Panc1 (cell line): ENCODE measurements around the gene TFB1M. TPM values are rescaled to one million over a fixed set of nuclear protein-coding genes. Genes with fewer than 3 reads are reported as not detected.

Experiments used
- ATAC-seq: fragments of 200-7000 bp; cut with Tn5 transposase; 2 replicates; pipeline ENCODE4 v1.9.1; 2020; ENCODE audit warnings: mild to moderate bottlenecking, moderate library complexity
- BruUV-seq: library from RNA; stranded (reverse); fragments of 400-500 nt; replicated peaks from 2 replicates; lab custom pipeline; 2021; lab: Mats Ljungman, UMichigan
- CTCF ChIA-PET: fragments of 300-600 bp; sonication (Branson Sonifier 250); formaldehyde crosslinking; loops from one replicate; lab custom pipeline; 2022; ENCODE audit warnings: antibody characterized with exemption; lab: Charles Lee
- POLR2A ChIA-PET: fragments of 300-600 bp; sonication (Branson Sonifier 250); formaldehyde crosslinking; loops from one replicate; lab custom pipeline; 2022; ENCODE audit warnings: antibody characterized with exemption; lab: Charles Lee
- DNase-seq: peaks from one replicate; pipeline ENCODE4 v3.0.0-alpha.2; 2010; ENCODE audit warnings: low read depth, low spot score
- H3K27ac ChIP-seq: 2 replicates; pipeline ENCODE4 v1.5.1; 2011; ENCODE audit warnings: mild to moderate bottlenecking, low read length, inconsistent platforms
- H3K27me3 ChIP-seq: fragments of 200-500 bp; sonication (Bioruptor generic); 2 replicates; pipeline ENCODE4 v1.6.0; 2014; ENCODE audit warnings: low read length, inconsistent platforms; ENCODE audit not compliant: control insufficient read depth, insufficient read depth
- H3K36me3 ChIP-seq: fragments of 200-500 bp; sonication (Bioruptor generic); 2 replicates; pipeline ENCODE4 v1.5.1; 2014; ENCODE audit warnings: inconsistent platforms, mild to moderate bottlenecking, low read length, moderate library complexity; ENCODE audit not compliant: control insufficient read depth, insufficient read depth
- H3K4me1 ChIP-seq: 2 replicates; pipeline ENCODE4 v1.5.1; 2011; ENCODE audit warnings: inconsistent platforms, mild to moderate bottlenecking, low read length, moderate library complexity; ENCODE audit not compliant: control insufficient read depth, insufficient read depth
- H3K4me3 ChIP-seq, 2 experiments: 2 replicates each; pipeline ENCODE4 v1.5.1; 2011 to 2012; ENCODE audit warnings: low read depth in 2 of 2, low read length in 2 of 2, mild to moderate bottlenecking in 2 of 2, inconsistent platforms in 1 of 2, moderate library complexity in 1 of 2
- H3K9me3 ChIP-seq: fragments of 200-500 bp; sonication (Bioruptor generic); 2 replicates; pipeline ENCODE4 v1.5.1; 2014; ENCODE audit warnings: low read depth, mild to moderate bottlenecking, inconsistent platforms, low read length, moderate library complexity; ENCODE audit not compliant: control insufficient read depth, insufficient read depth
- POLR2AphosphoS5 ChIP-seq: IDR thresholded peaks from 2 replicates; pipeline ENCODE4 v1.6.1; 2012; ENCODE audit warnings: mild to moderate bottlenecking, low read depth, low read length, moderate library complexity
- SIN3A ChIP-seq: IDR thresholded peaks from 2 replicates; pipeline ENCODE4 v1.6.1; 2012; ENCODE audit warnings: low read depth, mild to moderate bottlenecking, low read length, moderate library complexity, borderline replicate concordance; ENCODE audit not compliant: insufficient read depth
- TCF7L2 ChIP-seq: IDR thresholded peaks from 2 replicates; pipeline ENCODE4 v1.6.1; 2011; ENCODE audit warnings: mild to moderate bottlenecking, low read depth, low read length, inconsistent platforms
- in situ Hi-C: cut with HindIII; loops from 2 replicates; pipeline ENCODE4 v1.10.0; 2016; ENCODE audit warnings: low sequenced_read_pairs, low pct_unique_long_range_greater_than_20kb
- intact Hi-C: fragments of 100-400 bp; cut with micrococcal nuclease; formaldehyde crosslinking; loops from one replicate; pipeline ENCODE4 v1.10.0; 2022; ENCODE audit not compliant: unreplicated experiment
- total RNA-seq: library from RNA; stranded (reverse); gene quantifications from one replicate; pipeline ENCODE4 v1.2.1, GENCODE V29; 2021; ENCODE audit not compliant: unreplicated experiment
- TF ChIP-seq, protein P1 (sequence below), 2 experiments: IDR thresholded peaks; 2 replicates each; pipeline ENCODE4 v1.6.1; 2011 to 2012; ENCODE audit warnings: low read depth in 2 of 2, control low read depth in 1 of 2, low read length in 1 of 2, mild to moderate bottlenecking in 1 of 2, moderate library complexity in 1 of 2; ENCODE audit not compliant: insufficient read depth in 1 of 2
- TF ChIP-seq, protein P2 (sequence below): fragments of 450-650 bp; IDR thresholded peaks from 2 replicates; pipeline ENCODE4 v1.5.1; 2017; ENCODE audit warnings: mild to moderate bottlenecking

TFB1M gene
- total RNA-seq, 1 experiment from 2014 or later: 32.0 TPM

DNA sequence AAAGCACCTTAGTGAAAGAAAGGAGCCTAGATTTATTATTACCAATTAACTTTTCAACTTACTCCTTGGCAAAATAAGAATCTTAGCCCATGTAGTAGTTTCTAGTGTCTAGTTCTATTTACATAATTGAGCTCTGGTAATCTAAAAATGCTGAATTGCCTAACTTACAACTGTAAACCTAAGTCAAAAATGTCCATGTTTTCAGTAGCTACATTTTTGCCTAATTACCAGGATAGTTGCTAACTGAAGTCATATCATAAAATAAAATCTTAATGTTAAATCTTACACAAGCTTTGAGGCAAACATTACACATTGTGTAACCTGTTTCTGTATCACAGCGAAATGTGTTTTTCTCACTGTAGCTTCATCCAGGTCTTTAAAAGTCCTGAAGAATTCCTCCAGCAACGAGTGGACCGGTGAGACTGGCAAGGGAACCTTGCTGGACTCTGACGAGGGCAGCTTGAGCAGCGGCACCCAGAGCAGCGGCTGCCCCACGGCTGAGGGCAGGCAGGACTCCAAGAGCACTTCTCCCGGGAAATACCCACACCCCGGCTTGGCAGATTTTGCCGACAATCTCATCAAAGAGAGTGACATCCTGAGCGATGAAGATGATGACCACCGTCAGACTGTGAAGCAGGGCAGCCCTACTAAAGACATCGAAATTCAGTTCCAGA lies 58.0 kb downstream of the TFB1M start:
- Histone ChIP-seq H3K4me3 (no peak overlapping the region), H3K27ac (no peak overlapping the region; the same call in 1 of the 2 replicates), H3K4me1 (no peaks in the 10 kb centered on the region), H3K9me3 (no peaks in the 10 kb centered on the region), H3K36me3 (peaks cover 20% of the 10 kb centered on the region), H3K27me3 (no peaks in the 10 kb centered on the region)
- ATAC-seq (no peak), DNase-seq (no peak)
- TF ChIP-seq, protein P1, sequence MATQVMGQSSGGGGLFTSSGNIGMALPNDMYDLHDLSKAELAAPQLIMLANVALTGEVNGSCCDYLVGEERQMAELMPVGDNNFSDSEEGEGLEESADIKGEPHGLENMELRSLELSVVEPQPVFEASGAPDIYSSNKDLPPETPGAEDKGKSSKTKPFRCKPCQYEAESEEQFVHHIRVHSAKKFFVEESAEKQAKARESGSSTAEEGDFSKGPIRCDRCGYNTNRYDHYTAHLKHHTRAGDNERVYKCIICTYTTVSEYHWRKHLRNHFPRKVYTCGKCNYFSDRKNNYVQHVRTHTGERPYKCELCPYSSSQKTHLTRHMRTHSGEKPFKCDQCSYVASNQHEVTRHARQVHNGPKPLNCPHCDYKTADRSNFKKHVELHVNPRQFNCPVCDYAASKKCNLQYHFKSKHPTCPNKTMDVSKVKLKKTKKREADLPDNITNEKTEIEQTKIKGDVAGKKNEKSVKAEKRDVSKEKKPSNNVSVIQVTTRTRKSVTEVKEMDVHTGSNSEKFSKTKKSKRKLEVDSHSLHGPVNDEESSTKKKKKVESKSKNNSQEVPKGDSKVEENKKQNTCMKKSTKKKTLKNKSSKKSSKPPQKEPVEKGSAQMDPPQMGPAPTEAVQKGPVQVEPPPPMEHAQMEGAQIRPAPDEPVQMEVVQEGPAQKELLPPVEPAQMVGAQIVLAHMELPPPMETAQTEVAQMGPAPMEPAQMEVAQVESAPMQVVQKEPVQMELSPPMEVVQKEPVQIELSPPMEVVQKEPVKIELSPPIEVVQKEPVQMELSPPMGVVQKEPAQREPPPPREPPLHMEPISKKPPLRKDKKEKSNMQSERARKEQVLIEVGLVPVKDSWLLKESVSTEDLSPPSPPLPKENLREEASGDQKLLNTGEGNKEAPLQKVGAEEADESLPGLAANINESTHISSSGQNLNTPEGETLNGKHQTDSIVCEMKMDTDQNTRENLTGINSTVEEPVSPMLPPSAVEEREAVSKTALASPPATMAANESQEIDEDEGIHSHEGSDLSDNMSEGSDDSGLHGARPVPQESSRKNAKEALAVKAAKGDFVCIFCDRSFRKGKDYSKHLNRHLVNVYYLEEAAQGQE (IDR thresholded peaks at IDR 0.05; ENCODE audit: insufficient read depth in 1 of 2, low read depth in 2 of 2, low read length in 1 of 2): no peak
- TF ChIP-seq POLR2AphosphoS5: no peak
- TF ChIP-seq, protein P2, sequence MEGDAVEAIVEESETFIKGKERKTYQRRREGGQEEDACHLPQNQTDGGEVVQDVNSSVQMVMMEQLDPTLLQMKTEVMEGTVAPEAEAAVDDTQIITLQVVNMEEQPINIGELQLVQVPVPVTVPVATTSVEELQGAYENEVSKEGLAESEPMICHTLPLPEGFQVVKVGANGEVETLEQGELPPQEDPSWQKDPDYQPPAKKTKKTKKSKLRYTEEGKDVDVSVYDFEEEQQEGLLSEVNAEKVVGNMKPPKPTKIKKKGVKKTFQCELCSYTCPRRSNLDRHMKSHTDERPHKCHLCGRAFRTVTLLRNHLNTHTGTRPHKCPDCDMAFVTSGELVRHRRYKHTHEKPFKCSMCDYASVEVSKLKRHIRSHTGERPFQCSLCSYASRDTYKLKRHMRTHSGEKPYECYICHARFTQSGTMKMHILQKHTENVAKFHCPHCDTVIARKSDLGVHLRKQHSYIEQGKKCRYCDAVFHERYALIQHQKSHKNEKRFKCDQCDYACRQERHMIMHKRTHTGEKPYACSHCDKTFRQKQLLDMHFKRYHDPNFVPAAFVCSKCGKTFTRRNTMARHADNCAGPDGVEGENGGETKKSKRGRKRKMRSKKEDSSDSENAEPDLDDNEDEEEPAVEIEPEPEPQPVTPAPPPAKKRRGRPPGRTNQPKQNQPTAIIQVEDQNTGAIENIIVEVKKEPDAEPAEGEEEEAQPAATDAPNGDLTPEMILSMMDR: no peak
- TF ChIP-seq SIN3A: no peak
- no peak for TF ChIP-seq TCF7L2
- BruUV-seq: no TSS peak
- ChIA-PET POLR2A (no interaction called here), CTCF (no interaction called here)
- intact Hi-C loops: no loop called here
- in situ Hi-C loops: no loop called here

DNA sequence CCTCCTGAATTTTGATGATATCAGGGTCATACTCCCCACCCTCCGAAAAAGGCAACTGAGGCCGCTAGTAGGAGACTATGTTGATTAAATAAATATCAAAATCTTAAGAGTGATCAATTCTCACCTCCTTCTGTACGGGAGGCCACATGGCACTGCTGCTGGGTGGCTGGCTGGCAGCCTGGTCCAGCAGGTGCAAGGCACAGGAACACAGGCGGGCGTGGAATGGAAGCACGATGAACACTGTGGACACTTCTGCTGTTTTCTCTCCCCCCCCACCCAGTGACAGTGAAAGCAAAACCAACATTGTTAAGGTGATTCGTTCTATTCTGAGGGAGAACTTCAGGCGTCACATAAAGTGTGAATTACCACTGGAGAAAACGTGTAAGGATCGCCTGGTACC lies 60.1 kb downstream of the TFB1M start:
- TF ChIP-seq POLR2AphosphoS5: no peak
- TF ChIP-seq, protein P1 (IDR thresholded peaks at IDR 0.05; ENCODE audit: insufficient read depth in 1 of 2, low read depth in 2 of 2, low read length in 1 of 2): no peak
- TF ChIP-seq, protein P2: no peak
- TF ChIP-seq TCF7L2: no peak
- no peak for TF ChIP-seq SIN3A
- no peaks in the 10 kb centered on the region for H3K27me3 ChIP-seq
- H3K27ac ChIP-seq: peak overlapping the region; percentile 4; the same call in 1 of the 2 replicates
- CTCF ChIA-PET: no interaction called here
- no peak for DNase-seq
- no TSS peak for BruUV-seq
- POLR2A ChIA-PET: no interaction called here
- no peak overlapping the region for H3K4me3 ChIP-seq
- in situ Hi-C loops (no loop called here), intact Hi-C loops (no loop called here)
- H3K36me3 ChIP-seq: peaks cover 18% of the 10 kb centered on the region
- no peak for ATAC-seq
- H3K4me1 ChIP-seq: no peaks in the 10 kb centered on the region
- H3K9me3 ChIP-seq: no peaks in the 10 kb centered on the region
